ENCODE results near the gene ESR2.

The ESR2 gene

GRCh38 chr14:64107438-64107837, 186.7 kb downstream of the ESR2 start:
- H3K27me3 Mint-ChIP-seq (ENCODE audit: low read depth, poor library complexity), result no peaks in the 10 kb centered on the region
- H3K9me3 Mint-ChIP-seq, result no peaks in the 10 kb centered on the region
- H3K4me3 Mint-ChIP-seq, result no peak overlapping the region
- H3K4me1 Mint-ChIP-seq, result no peaks in the 10 kb centered on the region
- no peak for DNase-seq
- no peak for TF ChIP-seq CTCF (IDR thresholded peaks at IDR 0.05)
- H3K36me3 Mint-ChIP-seq (ENCODE audit: low read depth), result peaks cover 42% of the 10 kb centered on the region
- peak overlapping the region; percentile 31 for H3K27ac Mint-ChIP-seq

GRCh38 chr14:64098120-64098519, 196.1 kb downstream of the ESR2 start:
- Mint-ChIP-seq H3K9me3 (no peaks in the 10 kb centered on the region), H3K27me3 (ENCODE audit: low read depth, poor library complexity) (no peaks in the 10 kb centered on the region), H3K27ac (no peak overlapping the region), H3K36me3 (ENCODE audit: low read depth) (peaks cover 51% of the 10 kb centered on the region), H3K4me1 (no peaks in the 10 kb centered on the region), H3K4me3 (no peak overlapping the region)
- no peak for TF ChIP-seq CTCF (IDR thresholded peaks at IDR 0.05)
- no peak for DNase-seq

GRCh38 chr14:64095620-64096019, 198.6 kb downstream of the ESR2 start:
- no peaks in the 10 kb centered on the region for H3K9me3 Mint-ChIP-seq

GRCh38 chr14:64092940-64093339, 201.2 kb downstream of the ESR2 start:
- peaks cover 8% of the 10 kb centered on the region for H3K36me3 Mint-ChIP-seq (ENCODE audit: low read depth)
- H3K4me1 Mint-ChIP-seq, result no peaks in the 10 kb centered on the region
- H3K27ac Mint-ChIP-seq, result no peak overlapping the region
- no peaks in the 10 kb centered on the region for H3K27me3 Mint-ChIP-seq (ENCODE audit: low read depth, poor library complexity)
- TF ChIP-seq CTCF (IDR thresholded peaks at IDR 0.05), result no peak
- H3K4me3 Mint-ChIP-seq, result no peak overlapping the region
- no peaks in the 10 kb centered on the region for H3K9me3 Mint-ChIP-seq
- no peak for DNase-seq

More at GRCh38 chr14:64095620-64096019, 198.6 kb downstream of the ESR2 start:
- Mint-ChIP-seq H3K36me3 (ENCODE audit: low read depth) (peaks cover 26% of the 10 kb centered on the region), H3K27me3 (ENCODE audit: low read depth, poor library complexity) (no peaks in the 10 kb centered on the region), H3K4me1 (no peaks in the 10 kb centered on the region), H3K27ac (no peak overlapping the region), H3K4me3 (no peak overlapping the region)
- TF ChIP-seq CTCF (IDR thresholded peaks at IDR 0.05), result no peak
- no peak for DNase-seq

GRCh38 chr14:64092338-64092737, 201.8 kb downstream of the ESR2 start:
- no peak for DNase-seq
- Mint-ChIP-seq H3K9me3 (no peaks in the 10 kb centered on the region), H3K27me3 (ENCODE audit: low read depth, poor library complexity) (no peaks in the 10 kb centered on the region), H3K4me1 (no peaks in the 10 kb centered on the region), H3K36me3 (ENCODE audit: low read depth) (peaks cover 5% of the 10 kb centered on the region), H3K27ac (peak overlapping the region; percentile 29), H3K4me3 (no peak overlapping the region)
- TF ChIP-seq CTCF (IDR thresholded peaks at IDR 0.05), result no peak

- no peaks in the 10 kb centered on the region for H3K27me3 Mint-ChIP-seq (ENCODE audit: low read depth, poor library complexity)
- H3K9me3 Mint-ChIP-seq, result no peaks in the 10 kb centered on the region
- H3K4me3 Mint-ChIP-seq, result no peak overlapping the region
- no peak for DNase-seq
- no peaks in the 10 kb centered on the region for H3K4me1 Mint-ChIP-seq
- TF ChIP-seq CTCF (IDR thresholded peaks at IDR 0.05), result no peak
- no peak overlapping the region for H3K27ac Mint-ChIP-seq
- H3K36me3 Mint-ChIP-seq (ENCODE audit: low read depth), result peaks cover 7% of the 10 kb centered on the region
These were observed 203.0 kb downstream of the ESR2 start for GRCh38 chr14:64091217-64091616.

Measured in nephron progenitor cell (in vitro differentiated cells).